ENCODE data around the gene CDH23. TPM values are rescaled to one million over a fixed set of nuclear protein-coding genes. Genes with fewer than 3 reads are reported as not detected.

CDH23 gene
- total RNA-seq, 2 donors from 2014 or later = 3.9 to 74.8 TPM

GRCh38 chr10:71835671-71836595 lies 439.2 kb downstream of the CDH23 start:
- no peak for DNase-seq (ENCODE audit: low spot score)
- no peaks in the 10 kb centered on the region for H3K27me3 ChIP-seq (replicated peaks; ENCODE audit: insufficient read depth)
- peaks cover 0 to 7% of the 10 kb centered on the region in 2 donors for H3K36me3 ChIP-seq
- WGBS = 47% methylated on average over 11 of the region's 11 CpGs
- H3K9me3 ChIP-seq = no peaks in the 10 kb centered on the region
- TF ChIP-seq POLR2AphosphoS5 (IDR thresholded peaks at IDR 0.05) = no peak
- no peak for TF ChIP-seq CTCF (IDR thresholded peaks at IDR 0.05)
- no peak for TF ChIP-seq POLR2A (IDR thresholded peaks at IDR 0.05)
- H3K27ac ChIP-seq = peak overlapping the region in 1 of 2 donors; percentile 2
- intact Hi-C loops (cut with DNase I) = no loop called here
- no peak overlapping the region for H3K4me3 ChIP-seq
- peaks cover 10% of the 10 kb centered on the region for H3K4me1 ChIP-seq (replicated peaks)

- 59% methylated on average over 4 of the region's 4 CpGs for WGBS
- Histone ChIP-seq H3K9me3 (no peaks in the 10 kb centered on the region), H3K27ac (peak overlapping the region in 1 of 2 donors; percentile 2), H3K36me3 (peaks cover 0 to under 1% of the 10 kb centered on the region in 2 donors), H3K4me3 (no peak overlapping the region), H3K4me1 (replicated peaks) (peaks cover 16% of the 10 kb centered on the region), H3K27me3 (replicated peaks; ENCODE audit: insufficient read depth) (no peaks in the 10 kb centered on the region)
- DNase-seq (ENCODE audit: low spot score) = no peak
- no peak for TF ChIP-seq POLR2AphosphoS5 (IDR thresholded peaks at IDR 0.05)
- TF ChIP-seq POLR2A (IDR thresholded peaks at IDR 0.05) = no peak
- no peak for TF ChIP-seq CTCF (IDR thresholded peaks at IDR 0.05)
- intact Hi-C loops (cut with DNase I) = no loop called here
Measured at GRCh38 chr10:71836596-71836974, 439.9 kb downstream of the CDH23 start.

GRCh38 chr10:71837098-71837827 lies 440.5 kb downstream of the CDH23 start:
- no peaks in the 10 kb centered on the region for H3K36me3 ChIP-seq
- no peak overlapping the region for H3K27ac ChIP-seq
- WGBS = 70% methylated on average over 17 of the region's 17 CpGs
- intact Hi-C loops (cut with DNase I) = no loop called here
- H3K27me3 ChIP-seq (replicated peaks; ENCODE audit: insufficient read depth) = no peaks in the 10 kb centered on the region
- no peaks in the 10 kb centered on the region for H3K9me3 ChIP-seq
- no peak overlapping the region for H3K4me3 ChIP-seq
- peaks cover 16% of the 10 kb centered on the region for H3K4me1 ChIP-seq (replicated peaks)
- TF ChIP-seq POLR2AphosphoS5 (IDR thresholded peaks at IDR 0.05) (no peak), CTCF (IDR thresholded peaks at IDR 0.05) (no peak), POLR2A (IDR thresholded peaks at IDR 0.05) (no peak)
- DNase-seq (ENCODE audit: low spot score) = no peak

GRCh38 chr10:71838264-71839211 lies 441.8 kb downstream of the CDH23 start:
- Histone ChIP-seq H3K4me3 (no peak overlapping the region), H3K36me3 (no peaks in the 10 kb centered on the region), H3K9me3 (no peaks in the 10 kb centered on the region), H3K27me3 (replicated peaks; ENCODE audit: insufficient read depth) (no peaks in the 10 kb centered on the region), H3K4me1 (replicated peaks) (peaks cover 14% of the 10 kb centered on the region), H3K27ac (no peak overlapping the region)
- WGBS = 60% methylated on average over 14 of the region's 14 CpGs
- intact Hi-C loops (cut with DNase I) = no loop called here
- DNase-seq (ENCODE audit: low spot score) = no peak
- TF ChIP-seq CTCF (IDR thresholded peaks at IDR 0.05) = no peak
